CD1c-positive myeloid dendritic cell (primary cell): ENCODE measurements around the gene INS.
A peak's percentile ranks its signal among the peaks of the same experiment; 100 is the strongest.
"Not testable (repeated sequence)": the region's sequence is repeated elsewhere in the genome, so short reads cannot be mapped to it uniquely, and the experiment has no call there.

Source experiments
- DNase-seq: peaks from one replicate; pipeline ENCODE4 v3.0.0-alpha.2; 2016; ENCODE audit errors: extremely low spot score

The INS gene

GRCh38 chr11:2180789-2181370 is 19.9 kb upstream of the INS start:
- no peak for DNase-seq

- no peak for DNase-seq
These were observed 19.3 kb upstream of the INS start for GRCh38 chr11:2180347-2180746.

- DNase-seq: no peak
These were observed 18.5 kb upstream of the INS start for GRCh38 chr11:2179516-2179915.

GRCh38 chr11:2178906-2179494 is 18.0 kb upstream of the INS start:
- DNase-seq: no peak

DNA sequence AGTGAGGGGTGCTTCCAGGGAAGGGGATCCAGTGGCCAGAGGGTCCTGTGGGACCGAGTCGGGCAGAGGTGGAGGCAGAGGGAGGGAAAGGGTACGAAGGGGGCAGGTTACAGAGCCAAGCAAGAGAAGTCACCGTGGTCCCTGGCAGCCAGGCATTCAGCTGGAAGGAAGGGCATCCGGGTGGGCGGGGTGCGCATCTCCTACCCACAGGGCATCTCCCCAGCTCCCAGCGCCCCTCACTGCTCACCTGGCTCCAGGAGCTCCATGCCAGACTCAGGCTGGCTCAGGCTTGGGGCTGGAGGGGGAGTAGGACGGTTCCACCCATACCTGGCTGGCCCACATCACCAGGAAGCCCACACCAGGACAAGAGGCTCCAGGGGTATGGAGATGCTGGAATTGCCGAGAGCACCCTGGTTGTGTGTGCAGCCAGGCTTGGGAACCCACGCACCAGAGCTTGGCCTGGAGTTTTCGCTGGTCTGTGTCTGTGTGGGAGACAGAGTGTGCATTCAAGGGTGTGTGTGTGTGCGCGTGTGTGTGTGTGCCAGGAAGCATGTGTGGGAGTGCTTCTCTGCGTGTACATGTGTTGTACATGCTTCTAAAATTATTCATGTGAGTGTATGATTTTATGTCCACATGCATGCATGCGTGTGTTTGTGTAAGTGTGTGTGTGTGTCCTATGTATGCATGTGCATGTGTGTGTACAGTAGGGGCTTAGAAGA is 17.2 kb upstream of the INS start:
- DNase-seq: not testable (repeated sequence)

- no peak for DNase-seq
These were observed 16.1 kb upstream of the INS start for GRCh38 chr11:2177076-2177475.

GRCh38 chr11:2176389-2176900 is 15.4 kb upstream of the INS start:
- no peak for DNase-seq

- DNase-seq: no peak
These were observed 14.7 kb upstream of the INS start for GRCh38 chr11:2175659-2176058.

GRCh38 chr11:2174361-2174760 is 13.4 kb upstream of the INS start:
- DNase-seq: no peak

DNA sequence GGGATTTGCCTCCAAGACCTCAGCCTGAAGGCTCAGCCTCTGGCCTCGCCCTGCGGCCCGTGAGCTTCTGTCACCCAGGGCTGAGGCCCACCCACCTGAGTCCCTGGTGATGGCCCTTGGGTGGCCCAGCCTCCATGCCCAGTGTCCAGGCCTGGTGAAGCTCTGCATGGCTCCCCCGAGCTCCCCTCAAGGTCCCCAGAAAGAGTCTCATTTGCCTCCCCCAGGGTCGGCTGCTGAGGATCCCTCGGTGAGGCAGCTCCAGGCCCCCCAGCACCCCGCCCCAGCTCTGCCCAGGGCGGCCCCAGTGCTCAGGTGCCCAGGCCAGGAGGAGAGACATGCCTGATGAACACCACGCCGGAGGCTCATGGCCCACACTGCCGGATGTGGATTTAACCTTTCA is 12.8 kb upstream of the INS start:
- DNase-seq: no peak

- DNase-seq: no peak
These were observed 12.2 kb upstream of the INS start for GRCh38 chr11:2173150-2173693.

DNA sequence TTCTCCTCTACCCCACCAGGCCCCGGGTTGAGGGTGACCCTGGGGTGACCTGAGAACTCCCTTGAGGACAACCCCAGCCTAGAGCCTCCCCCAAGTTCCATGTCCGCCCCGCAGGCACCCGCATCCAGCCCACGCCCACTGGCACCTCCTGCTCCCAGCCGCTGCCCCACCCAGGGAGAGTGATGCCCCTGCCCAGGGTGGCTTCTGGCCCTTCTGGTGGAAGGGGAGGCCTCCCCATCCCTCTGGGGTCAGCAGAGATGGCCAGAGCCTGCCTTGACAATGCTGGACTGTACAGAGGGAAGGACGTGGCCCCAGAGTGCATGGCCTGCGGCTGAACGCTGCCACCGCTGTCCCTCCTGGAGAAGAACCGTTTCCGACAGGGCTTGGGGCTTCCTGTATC is 11.7 kb upstream of the INS start:
- no peak for DNase-seq

DNA sequence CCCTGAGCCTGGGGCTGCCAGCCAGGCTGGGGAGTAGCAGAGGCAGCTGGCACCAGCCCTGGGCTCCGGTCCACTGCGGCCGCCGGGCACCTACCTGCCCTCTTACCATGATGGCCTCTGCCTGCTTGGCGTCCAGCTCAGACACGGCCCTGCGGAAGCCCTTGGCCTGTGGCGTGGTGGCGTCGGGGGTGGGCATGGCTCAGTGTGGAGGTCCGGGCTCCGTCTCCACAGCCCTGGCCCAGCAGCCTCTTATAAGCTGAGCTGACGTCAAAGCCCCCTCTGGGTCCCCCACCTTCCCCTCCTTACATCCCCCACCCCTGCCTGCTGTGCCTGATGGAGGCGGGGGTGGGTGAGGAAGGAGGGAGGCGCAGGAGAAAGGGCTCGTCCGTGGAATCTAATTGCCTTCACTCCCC is 10.6 kb upstream of the INS start, which contains the start of gene TH:
TSS of gene TH (minus strand) at position 225 of the 413 bp plus-strand sequence. CDS start at position 196, 29 bp downstream.
- DNase-seq: no peak

DNA sequence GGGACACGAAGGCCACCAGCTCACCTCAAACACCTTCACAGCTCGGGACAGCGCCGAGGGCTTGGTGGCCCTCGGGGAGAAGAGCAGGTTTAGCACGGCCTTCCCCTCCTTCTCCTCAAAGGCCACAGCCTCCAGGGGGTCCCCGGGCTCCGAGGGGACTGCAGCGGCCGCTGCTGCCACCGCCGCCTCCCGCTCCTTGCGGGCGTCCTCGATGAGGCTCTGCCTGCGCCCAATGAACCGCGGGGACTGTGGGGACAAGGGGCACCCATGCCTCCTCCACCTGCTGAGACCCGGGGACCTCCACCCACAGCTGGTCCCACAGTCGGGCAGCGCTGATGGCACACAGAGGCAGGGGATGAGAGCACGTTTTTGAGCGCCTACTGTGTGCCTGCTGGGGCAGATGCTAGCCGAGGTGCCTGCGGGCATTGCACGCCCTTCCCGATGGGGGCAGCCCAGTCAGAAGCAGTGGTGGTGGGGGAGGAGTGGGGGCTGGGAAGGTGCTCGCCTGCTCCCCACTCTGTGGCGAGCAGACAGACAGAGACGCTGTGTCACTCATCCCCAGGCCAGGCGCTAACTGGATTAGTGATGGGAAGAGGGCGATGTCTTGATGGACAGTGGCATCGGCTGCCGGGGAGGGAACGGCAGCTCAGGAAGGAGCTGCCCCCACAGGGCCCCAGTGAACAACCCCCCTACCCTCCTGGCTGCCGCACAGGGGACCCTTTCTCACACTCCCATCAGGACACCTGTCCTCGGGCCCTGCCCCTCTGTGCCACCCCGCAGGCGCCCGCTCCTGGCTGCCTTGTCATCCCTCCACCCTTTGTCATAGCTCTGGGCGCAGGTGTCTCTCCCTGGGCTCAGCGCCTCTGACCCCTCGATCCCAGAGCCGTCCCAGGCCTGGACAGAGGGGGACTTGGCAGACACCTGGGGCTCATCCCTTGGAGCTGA is 8.9 kb upstream of the INS start:
- DNase-seq: no peak

DNA sequence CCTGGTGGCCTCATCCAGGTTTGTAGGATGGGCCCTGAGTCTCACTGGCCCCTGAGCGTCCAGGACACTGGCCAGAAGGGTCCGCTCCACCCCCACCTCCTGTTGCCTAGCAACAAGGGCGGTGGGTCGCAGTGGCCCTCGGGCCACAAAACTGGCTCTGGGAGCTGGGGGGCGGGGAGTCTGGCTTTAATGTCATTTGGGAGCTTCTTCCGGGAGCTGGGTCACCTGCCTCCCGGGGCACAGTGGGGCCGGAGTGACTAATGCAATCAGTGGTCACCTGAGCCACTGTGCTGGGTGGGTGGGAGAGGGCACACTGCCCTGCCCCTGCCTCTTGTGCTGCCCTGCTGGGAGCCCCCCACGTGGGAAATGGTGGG is 8.0 kb upstream of the INS start:
- no peak for DNase-seq

DNA sequence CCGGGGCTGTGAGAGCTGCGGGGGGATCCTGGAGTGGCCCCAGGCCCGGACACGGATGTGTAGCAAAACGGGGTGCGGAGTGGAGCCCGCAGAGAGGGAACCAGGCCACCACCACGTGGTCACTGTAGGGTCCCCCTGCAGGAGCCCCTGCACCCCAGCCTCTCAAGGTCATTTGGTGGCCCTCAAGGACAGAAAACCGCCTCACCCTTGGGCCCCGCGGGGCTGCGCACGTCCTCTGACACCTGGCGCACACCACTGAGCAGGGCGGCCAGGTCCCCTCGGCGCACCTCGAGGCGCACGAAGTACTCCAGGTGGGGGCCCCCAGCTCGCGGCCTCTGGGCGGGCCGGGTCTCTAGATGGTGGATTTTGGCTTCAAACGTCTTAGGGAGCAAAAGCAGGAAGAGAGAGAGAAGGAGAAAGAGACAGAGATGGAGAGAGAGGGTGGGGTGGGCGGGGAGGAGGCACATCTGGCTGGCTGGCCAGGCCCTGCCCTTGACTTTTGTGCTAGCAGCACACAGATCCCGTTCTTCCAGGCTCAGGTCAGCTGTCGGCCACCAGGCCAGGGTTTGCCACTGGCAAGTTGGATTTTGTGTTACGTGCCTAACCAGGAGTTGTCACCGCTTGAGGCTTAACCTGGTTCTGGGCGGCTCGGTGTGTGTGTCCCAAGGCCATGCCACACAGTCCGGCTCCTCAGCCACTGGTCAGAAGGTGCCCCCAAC is 7.4 kb upstream of the INS start:
- no peak for DNase-seq

DNA sequence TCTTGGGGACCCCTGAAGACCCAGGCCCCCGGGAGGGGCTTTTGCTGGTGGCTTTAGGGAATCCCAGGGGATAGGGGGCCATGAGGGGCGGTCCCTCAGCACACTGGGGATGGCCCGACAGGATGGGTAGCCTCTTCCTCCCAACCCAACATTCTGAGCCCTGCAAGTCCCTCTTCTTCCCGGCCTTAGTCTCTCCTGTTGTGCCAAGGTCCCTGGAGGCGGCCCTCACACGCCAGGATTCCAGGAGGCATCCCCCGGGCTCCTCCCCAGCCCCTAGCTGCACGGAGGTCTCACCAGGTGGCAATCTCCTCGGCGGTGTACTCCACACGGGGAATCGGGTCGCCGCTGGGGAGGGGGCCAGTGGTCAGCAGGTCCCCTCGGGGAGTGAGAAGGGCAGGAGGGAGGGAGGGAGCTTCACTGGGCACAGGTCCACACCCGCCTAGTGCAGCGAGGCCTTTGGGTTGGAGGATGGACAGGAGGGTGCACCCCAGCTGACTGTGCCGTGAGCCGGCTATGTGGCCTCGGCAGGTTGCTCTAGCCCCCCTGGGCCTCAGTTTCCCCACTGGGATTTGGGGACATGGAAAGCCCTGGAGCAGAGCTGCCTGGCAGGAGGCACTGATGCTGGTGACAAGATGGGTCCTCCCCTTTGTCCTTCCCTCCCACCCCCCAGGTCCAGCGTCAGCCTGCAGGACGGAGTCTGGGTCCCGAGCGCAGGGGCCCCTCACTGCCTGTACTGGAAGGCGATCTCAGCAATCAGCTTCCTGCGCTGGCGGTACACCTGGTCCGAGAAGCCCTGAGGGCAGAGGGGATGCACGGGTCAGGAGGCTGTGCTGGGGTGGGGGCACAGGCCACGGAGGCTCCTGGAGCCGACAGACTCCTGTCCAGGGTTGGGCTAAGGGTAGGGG is 6.4 kb upstream of the INS start:
- DNase-seq: no peak

DNA sequence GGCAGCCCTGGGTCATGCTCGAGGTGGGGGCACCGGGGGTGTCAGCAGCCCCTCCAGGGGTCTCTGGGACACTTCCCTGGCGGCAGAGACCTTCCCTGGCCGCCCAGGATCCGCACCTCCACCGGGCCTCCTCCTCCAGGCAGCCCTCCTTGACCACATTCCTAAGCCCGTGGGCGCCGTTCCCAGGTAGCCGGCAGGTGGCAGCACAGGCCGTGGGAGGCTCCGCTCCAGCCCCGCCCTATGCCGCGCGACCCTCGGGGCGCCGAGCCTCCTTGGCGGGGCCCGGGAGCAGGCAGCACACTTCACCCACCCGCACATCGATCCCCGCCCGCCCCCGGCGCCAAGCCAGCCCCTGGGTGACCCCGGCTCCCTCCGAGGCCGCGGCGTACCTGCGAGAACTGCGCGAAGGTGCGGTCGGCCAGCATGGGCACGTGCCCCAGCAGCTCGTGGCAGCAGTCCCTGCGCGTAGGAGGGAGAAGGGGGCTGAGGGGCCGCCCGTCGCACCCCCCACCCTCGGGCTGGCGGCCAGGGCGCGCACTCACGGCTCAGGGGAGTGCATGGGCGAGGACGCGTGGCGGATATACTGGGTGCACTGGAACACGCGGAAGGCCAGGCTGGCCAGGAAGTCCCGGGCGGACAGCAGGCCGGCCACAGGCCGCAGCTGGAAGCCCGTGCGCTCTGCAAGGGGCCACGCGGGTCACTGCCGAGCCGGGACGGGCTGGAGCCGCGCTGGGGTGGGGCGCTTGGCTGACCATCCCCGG is 5.3 kb upstream of the INS start:
- DNase-seq: peak; percentile 7

- no peak for DNase-seq
These were observed 4.6 kb upstream of the INS start for GRCh38 chr11:2165571-2165970.
